DOHH2 (cell line): ENCODE measurements around the gene DLEC1.

Source experiments
- EZH2phosphoT487 ChIP-seq: fragments of 200-600 bp; sonication (generic); IDR thresholded peaks from 2 replicates; pipeline ENCODE4 v1.6.1; 2017; ENCODE audit warnings: borderline replicate concordance, mild to moderate bottlenecking, antibody characterized with exemption, low read length, moderate library complexity, mixed read lengths
- TF ChIP-seq, protein P1 (sequence below): fragments of 200-600 bp; sonication (generic); IDR thresholded peaks from one replicate; pipeline ENCODE4 v1.5.1; 2014; ENCODE audit warnings: antibody characterized with exemption, mild to moderate bottlenecking, low read depth, low read length; ENCODE audit not compliant: poor library complexity, severe bottlenecking

DNA sequence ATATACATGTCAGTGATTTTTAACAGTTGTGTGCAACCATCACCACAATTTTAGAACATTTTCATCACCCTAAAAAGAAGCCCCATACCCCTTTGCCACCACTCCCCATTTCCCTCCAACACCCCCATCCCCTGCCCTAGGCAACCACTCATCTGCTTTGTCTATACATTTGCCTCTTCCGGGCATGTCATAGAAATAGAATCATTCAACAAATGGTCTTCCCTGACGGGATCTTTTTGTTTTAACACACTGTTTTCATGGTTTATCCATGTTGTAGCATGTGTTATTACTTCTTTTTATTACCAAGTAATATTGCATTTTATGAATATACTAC, 44.4 kb upstream of the DLEC1 start:
- TF ChIP-seq, protein P1, sequence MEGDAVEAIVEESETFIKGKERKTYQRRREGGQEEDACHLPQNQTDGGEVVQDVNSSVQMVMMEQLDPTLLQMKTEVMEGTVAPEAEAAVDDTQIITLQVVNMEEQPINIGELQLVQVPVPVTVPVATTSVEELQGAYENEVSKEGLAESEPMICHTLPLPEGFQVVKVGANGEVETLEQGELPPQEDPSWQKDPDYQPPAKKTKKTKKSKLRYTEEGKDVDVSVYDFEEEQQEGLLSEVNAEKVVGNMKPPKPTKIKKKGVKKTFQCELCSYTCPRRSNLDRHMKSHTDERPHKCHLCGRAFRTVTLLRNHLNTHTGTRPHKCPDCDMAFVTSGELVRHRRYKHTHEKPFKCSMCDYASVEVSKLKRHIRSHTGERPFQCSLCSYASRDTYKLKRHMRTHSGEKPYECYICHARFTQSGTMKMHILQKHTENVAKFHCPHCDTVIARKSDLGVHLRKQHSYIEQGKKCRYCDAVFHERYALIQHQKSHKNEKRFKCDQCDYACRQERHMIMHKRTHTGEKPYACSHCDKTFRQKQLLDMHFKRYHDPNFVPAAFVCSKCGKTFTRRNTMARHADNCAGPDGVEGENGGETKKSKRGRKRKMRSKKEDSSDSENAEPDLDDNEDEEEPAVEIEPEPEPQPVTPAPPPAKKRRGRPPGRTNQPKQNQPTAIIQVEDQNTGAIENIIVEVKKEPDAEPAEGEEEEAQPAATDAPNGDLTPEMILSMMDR: no peak
- no peak for TF ChIP-seq EZH2phosphoT487
